Left forelimb (tissue), 1 donor: ENCODE data around the gene CCL15.
"Not testable (repeated sequence)": the region's sequence is repeated elsewhere in the genome, so short reads cannot be mapped to it uniquely, and the experiment has no call there.

Source experiments
- DNase-seq: peaks from one replicate; pipeline ENCODE4 v3.0.0-alpha.2; 2018; ENCODE audit warnings: low spot score

The CCL15 gene, protein sequence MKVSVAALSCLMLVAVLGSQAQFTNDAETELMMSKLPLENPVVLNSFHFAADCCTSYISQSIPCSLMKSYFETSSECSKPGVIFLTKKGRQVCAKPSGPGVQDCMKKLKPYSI

DNA sequence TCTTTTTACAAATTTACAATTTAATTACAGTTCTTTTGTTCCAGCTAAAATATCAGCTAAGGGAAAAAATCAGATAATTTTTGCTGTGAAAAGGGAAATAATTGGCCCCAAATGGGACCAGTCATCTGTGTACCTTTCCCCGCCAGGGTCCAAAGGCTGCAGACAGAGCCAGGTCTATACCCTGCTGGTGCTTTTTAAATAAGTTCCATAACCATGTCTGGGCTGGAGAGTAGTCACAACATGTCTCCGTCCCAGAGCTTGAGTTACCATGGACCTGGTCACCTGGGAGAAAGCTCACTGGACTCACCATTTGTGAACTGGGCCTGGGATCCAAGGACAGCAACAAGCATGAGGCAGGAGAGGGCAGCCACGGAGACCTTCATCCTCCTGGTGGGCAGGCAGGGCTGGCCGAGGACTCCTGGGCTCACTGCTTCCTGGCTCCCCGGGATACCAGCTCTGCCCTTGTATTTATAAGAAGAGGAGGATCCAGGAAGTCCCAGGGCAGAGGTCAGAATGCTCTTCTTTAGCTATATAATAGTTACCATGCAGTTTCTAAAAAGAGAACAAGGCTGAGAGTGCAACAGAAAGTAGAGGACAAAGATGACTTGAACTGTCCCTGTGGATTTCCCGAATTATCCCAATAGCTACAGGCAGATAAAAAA, at the start of gene CCL15:
Gene CCL15 (minus strand): TSS at position 444 of the 662 bp plus-strand sequence. CDS start 61 bp downstream, at position 383.
- no peak for DNase-seq

DNA sequence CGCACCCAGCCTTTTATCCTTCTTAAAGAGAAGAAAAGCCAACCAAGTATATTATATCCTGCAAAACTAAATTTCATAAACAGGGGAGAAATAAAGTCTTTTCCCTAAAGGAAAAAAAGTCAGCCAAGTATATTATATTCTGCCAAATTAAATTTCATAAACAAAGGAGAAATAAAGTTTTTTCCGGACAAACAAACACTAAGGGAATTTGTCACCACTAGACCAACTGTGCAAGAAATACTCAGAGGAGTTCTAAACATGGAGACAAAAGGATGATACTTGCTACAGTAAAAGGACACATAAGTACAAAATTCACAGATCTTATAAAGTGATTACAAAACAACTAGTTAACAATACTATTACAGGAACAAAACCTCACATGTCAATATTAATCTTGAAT, 48.3 kb upstream of the CCL15 start:
- DNase-seq: no peak

DNA sequence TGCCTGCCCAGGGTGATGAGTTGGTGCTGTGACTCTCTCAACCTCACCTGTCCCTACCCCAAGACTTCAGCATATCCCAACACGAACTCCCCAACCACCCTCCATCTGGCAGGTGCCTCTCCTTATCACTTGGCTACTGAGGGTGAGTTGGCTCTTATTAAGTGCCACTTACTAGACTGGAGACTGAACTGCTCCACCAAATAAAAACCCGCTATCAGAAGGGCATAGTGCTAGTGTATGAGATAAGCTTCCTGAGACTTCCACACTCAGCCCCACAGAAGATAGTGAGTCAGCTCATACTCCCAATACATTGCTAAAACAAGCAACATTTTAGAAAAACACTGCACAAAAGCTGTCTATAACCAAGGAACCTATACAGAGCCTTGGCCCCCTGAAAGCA, 46.7 kb upstream of the CCL15 start:
- no peak for DNase-seq

- no peak for DNase-seq
Measured at GRCh38 chr17:36036235-36036634, 34.9 kb upstream of the CCL15 start.

- DNase-seq: no peak
Measured at GRCh38 chr17:36034127-36034526, 32.8 kb upstream of the CCL15 start.

- DNase-seq: no peak
Measured at GRCh38 chr17:36030956-36031355, 29.6 kb upstream of the CCL15 start.

GRCh38 chr17:36027761-36028160, 26.4 kb upstream of the CCL15 start:
- DNase-seq: no peak

DNA sequence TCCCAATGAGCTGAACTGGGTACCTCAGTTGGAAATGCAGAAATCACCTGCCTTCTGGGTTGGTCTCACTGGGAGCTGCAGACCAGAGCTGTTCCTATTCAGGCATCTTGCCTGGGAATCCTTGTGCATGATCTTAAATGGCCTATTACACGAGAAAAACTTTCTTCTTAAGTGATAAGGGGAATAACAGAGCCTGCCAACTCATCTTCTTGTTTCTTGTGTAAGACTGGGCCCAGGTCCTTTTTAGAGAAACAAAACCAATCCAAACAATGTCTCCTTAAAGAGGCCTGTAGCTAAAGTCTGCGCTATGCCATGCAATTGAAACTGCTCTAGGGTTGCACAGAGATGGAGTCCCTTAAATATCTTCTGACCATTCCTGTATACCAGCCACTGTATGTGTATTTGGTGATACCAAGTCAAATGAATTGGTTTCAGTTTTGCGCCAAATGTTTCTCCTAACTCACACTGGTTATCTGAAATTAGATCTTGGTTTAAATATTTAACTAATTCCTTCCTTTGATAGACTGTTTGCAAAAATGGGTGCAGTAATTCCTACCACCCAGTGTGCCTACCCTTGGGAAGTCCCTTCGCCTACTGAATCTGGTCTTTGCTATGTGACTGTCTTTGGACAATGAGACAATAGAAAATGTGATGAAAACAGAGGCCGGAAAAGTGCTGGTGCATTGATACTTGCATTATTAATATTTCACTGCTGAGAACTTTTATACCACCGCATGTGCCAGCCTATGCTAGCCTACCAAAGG, 22.9 kb upstream of the CCL15 start:
- no peak for DNase-seq

DNA sequence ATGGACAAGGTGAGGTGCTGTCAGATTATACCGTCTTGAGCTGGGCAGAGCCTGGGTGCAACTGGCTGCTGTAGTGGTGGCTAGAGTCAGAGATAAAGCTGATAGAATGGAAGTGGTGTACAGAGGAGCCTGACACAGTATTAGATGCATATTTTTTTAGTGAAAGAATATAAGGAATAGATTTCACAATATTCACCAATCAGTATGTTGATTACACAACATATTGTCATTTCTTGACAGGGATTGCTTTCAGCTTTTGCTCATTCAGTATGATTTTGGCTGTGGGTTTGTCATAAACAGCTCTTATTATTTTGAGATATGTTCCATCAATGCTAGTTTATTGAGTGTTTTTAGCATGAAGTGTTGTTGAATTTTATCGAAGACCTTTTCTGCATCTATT, 18.1 kb upstream of the CCL15 start:
- DNase-seq: no peak

DNA sequence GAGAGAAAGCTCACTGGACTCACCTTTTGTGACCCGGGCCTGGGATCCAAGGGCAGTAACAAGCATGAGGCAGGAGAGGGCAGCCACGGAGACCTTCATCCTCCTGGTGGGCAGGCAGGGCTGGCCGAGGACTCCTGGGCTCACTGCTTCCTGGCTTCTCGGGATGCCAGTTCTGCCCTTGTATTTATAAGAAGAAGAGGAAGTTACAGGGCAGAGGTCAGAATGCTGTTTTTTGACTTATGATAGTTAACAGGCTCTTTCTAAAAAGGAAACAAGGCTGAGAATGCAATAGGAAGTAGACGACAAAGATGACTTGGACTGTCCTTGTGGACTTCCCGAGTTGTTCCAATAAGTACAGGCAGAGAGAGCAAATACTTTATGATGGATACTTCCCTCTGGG, 16.4 kb upstream of the CCL15 start, which contains the start of gene CCL23:
Gene CCL23 (minus strand): TSS at position 174 of the 400 bp plus-strand sequence. CDS start 75 bp downstream, at position 99.
- no peak for DNase-seq

DNA sequence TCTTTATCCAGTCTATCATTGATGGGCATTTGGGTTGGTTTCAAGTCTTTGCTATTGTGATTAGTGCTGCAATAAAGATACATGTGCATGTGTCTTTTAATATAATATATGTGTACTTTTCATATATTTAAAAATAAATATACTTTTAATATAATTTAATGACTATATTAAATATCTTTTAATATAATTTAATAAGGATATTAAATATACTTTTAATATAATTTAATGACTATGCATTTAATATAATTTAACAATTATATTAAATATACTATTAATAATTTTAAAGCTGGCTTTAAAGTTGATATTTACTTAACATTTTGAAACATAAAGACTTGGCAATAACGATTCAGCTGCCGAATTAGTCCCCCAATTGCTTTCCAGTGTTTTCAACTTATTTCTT, 15.2 kb upstream of the CCL15 start:
- no peak for DNase-seq

DNA sequence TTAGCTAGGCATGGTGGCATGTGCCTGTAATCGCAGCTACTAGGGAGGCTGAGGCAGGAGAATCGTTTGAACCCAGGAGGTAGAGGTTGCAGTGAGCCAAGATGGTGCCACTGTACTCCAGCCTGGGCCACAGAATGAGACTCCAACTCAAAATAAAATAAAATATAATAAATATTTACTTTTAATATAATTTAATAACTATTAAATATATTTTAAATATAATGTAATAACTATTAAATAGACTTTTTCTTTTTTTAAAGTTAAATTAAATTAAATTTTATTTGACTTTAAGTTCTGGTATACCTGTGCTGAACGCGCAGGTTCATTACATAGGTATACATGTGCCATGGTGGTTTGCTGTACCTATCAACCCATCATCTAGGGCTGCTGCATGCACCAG, 14.5 kb upstream of the CCL15 start:
- not testable (repeated sequence) for DNase-seq

DNA sequence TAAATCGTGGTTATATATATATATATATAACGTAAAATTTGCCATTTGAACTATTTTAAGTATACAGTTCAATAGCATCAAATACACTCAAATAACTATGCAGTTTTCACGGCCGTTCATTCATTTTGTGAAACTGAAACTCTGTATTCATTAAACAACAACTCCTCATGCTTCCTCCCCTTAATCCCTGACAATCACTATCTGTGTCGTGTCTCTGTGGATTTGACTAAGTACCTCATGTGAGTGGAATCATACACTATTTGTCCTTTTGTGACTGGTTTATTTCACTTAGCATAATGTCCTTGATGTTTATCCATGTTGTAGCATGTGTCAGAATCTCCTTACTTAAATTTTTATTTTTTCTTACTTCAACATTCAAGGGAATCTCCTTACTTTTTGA, 13.6 kb upstream of the CCL15 start:
- DNase-seq: no peak

DNA sequence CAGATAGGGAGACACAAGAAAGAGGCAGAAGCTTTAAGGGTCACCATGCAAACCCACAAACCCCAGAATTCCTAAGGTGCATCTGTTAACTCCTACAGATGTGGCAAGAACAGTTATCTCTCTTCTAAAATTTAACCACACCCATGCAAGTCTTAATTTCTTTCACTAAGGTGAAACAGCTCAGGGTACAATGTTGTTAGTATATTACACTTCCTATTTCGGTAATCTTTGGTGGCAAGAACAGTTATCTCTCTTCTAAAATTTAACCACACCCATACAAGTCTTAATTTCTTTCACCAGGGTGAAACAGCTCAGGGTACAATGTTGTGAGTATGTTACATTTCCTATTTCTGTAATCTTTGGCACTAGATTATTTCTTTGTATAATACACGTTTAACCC, 9.8 kb upstream of the CCL15 start:
- no peak for DNase-seq

- DNase-seq: no peak
Measured at GRCh38 chr17:36008998-36009665, 7.8 kb upstream of the CCL15 start.

DNA sequence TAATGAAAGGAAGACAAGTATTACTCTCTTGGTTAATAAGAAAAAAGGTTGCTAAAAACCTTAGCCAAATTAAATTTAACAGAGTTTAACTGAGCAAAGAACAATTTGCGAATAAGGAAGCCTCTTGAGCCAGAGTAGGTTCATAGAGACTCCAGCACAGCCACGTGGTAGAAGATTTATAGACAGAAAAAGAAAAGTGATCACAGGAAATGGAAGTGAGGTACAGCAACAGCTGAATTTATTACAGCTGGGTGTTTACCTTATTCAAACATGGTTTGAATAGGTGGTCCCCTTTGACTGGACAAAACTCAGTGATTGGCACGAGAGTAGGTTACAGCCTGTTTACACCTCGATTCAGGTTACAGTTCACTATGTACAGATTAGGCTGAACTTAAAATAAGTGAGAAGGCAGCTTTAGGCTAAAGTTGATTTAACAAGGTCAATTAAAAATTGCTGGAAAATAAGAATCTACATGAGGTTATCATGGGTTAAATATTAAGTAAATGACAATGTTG, 3.3 kb upstream of the CCL15 start:
- DNase-seq: no peak

DNA sequence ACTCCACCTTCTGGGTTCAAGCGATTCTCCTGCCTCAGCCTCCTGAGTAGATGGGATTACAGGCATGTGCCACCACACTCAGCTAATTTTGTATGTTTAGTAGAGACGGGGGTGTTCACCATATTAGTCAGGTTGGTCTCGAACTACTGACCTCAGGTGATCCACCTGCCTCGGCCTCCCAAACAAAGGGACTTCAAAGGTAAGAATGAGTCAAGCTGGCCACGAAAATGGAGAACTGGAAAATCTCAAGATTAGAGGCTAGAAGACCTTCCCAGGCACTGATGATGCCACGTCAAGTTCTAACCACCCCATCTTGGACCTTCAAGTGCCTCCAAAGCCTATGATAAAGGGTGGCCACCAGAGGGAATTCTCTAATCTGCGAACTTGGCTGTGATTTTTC, 1.3 kb upstream of the CCL15 start:
- DNase-seq: no peak

DNA sequence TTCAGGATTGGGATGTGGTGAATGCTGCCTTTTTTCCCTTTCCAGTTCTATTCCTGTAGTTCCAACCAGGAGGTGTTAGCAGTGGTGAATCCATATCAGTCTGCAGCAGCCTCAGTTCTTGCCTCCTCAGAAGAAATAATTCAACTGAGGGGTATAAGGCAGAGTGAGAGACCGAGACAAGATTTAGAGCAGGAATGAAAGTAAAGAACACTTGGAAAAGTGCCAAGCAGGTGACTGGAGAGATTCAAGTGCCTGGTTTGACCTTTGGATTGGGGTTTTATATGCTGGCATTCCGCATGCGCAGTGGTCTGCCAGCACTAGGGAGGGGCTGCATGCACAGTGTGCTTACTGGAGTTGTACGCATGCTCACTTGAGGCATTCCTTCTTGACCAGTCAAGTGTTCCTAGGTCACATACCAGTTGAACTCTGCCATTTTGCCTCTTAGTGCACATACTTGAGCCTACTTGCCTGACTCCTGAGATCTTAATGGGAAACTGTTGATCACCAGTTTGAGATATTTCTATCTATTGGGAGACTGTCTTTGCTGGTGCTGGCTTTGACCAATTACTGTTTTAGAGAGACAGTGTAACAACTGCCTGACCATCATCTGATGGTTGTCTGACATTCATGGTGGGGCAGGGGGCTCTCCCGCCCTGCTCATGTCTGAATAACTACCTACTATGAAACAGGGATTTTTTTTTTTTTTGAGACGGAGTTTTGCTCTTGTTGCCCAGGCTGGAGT, 680 bp upstream of the CCL15 start:
- no peak for DNase-seq

- no peak for DNase-seq
Measured at GRCh38 chr17:36000732-36001109, 632 bp downstream of the CCL15 start.

DNA sequence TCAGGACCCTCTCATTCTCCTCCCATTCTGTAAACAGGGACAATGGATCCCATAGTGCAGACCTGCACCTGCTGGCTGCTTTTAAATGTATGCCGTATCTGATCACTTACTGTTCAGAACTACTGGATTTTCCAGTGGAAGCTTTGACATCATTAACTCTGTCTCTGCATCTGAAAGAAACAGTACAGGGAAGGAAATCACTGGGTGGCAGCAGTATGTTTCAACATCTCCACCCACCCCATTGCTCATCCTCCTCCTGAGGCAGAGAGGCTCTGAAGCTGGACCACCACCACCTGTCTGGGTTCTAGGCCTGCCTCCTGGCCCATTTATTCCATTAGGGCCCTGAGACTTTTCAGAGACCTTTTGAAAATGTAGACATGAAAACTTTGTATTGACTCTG, 2.6 kb downstream of the CCL15 start:
- no peak for DNase-seq

GRCh38 chr17:35998018-35998545, 3.3 kb downstream of the CCL15 start:
- DNase-seq: no peak

DNA sequence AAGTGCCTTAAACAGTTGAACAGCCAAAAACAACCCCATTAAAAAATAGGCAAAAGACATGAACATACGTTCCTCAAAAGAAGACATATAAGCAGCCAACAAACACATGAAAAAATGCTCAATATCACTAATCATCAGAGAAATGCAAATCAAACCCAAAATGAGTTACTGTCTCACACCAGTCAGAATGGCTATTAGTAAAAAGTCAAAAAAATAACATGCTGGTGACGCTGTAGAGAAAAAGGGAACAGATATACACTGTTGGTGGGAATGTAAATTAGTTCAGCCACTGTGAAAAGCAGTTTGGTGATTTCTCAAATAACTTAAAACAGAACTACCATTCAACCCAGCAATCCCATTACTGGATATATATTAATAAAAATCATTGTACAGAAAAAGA, 6.0 kb downstream of the CCL15 start:
- not testable (repeated sequence) for DNase-seq
